SKM-1 (cell line): ENCODE results near the gene TM4SF4.
"Not testable (repeated sequence)": the region's sequence is repeated elsewhere in the genome, so short reads cannot be mapped to it uniquely, and the experiment has no call there.

Experiments used
- DNase-seq: peaks from one replicate; lab custom pipeline; 2025; ENCODE audit not compliant: unreplicated experiment; lab: John Stamatoyannopoulos, UW

TM4SF4 gene

DNA sequence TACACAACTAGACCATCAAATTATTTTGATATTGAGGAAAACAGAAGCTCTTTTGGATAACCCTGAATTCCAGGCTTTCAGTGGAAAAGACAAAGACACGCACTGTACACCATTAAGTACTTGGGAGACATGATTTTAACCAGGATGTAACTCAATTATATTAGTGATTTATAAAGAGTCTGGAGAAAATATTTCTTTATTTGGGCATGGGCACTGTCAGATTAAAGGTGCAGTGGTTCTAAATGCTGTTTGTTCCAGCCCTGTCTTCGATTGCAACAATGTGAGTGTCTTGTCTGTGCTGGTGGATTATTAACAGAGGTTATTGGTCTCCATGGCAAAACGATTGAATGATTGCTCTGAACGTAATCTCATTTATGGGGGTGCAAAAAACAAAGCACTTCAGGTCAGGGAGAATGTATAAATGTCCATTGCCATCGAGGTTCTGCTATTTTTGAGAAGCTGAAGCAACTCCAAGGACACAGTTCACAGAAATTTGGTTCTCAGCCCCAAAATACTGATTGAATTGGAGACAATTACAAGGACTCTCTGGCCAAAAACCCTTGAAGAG lies at the start of gene TM4SF4:
Gene TM4SF4 (plus strand): TSS at position 448 of the 568 bp plus-strand sequence. CDS start 181 bp downstream, outside the sequence.
- DNase-seq = no peak

DNA sequence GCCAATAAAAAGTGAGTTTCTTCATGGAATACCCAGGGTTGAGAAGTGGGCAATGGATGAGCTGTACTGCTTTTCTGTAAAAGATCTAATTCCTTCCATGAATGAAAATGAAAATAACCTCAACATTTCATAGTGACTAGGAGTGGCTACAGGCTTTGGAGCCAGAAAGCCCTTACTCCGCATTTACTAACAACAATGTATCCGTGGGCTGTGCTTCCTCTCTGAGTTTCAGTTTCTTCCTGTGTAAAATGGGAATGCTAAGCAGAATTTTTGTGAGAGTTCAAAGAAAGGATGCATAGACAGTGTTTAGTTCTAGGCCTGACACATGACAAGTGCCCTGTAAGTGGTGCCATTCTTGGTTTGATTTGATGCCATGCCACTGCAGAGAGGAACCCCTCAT lies 49.6 kb upstream of the TM4SF4 start:
- DNase-seq = no peak

- no peak for DNase-seq
These were observed 48.2 kb upstream of the TM4SF4 start for GRCh38 chr3:149426325-149426724.

GRCh38 chr3:149428087-149428486 lies 46.4 kb upstream of the TM4SF4 start:
- DNase-seq = no peak

- DNase-seq = no peak
These were observed 44.3 kb upstream of the TM4SF4 start for GRCh38 chr3:149430216-149430615.

DNA sequence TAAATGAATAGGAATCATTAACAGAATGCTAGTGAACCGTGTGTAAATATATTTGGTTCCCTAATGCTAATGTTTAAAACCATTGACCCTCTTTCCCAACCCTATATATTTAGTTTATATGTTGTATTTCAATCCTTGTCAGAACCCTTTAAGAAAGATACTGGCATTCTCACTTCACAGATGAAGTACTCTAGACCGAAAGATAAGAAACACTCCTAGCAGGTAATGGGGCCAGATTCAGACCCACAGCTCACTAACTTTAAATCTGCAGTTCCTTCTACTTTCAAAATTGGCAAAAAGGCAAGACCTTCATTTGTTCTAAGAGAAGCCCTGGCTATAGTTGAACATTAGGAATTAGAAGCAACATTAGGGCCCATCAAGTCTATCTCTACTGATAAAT lies 42.3 kb upstream of the TM4SF4 start:
- no peak for DNase-seq

DNA sequence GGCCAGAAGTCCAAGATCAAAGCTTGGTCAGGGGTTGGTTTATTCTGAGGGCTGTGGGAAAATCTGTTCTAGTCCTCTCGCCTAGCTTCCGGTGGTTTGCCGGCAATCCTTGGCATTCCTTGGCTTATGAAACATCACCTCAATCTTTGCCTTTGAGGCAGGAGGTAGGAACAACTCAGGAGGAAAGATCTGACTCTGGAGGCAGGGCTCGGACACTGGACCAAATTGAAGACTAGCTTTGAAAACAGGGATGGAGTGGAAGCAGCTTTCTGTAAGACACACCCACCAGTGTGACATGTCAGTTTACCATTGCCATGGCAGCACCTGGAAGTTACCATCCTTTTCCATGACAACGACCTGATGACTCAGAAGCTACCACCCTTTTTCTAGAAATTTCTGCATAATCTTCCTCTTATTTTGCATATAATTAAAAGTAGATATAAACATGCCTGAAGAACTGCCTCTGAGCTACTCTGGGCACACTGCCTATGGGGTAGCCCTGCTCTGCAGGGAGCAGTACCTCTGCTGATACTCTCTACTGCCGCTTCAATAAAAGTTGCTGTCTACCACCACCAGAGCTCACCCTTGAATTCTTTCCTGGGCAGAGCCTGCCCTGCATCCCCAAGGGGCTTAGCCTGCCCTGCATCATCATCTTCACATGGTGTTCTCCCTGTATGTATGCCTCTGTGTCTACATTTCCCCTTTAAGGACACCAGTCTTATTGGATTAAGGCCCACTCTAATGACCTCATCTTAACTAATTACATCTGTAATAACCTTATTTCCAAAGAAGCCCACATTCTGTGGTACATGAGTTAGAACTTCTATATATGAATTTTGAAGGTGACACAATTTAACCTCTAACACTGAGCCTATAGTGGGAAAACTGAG lies 38.3 kb upstream of the TM4SF4 start:
- no peak for DNase-seq

- DNase-seq = no peak
These were observed 37.2 kb upstream of the TM4SF4 start for GRCh38 chr3:149437286-149437685.

- no peak for DNase-seq
These were observed 36.8 kb upstream of the TM4SF4 start for GRCh38 chr3:149437710-149438109.

DNA sequence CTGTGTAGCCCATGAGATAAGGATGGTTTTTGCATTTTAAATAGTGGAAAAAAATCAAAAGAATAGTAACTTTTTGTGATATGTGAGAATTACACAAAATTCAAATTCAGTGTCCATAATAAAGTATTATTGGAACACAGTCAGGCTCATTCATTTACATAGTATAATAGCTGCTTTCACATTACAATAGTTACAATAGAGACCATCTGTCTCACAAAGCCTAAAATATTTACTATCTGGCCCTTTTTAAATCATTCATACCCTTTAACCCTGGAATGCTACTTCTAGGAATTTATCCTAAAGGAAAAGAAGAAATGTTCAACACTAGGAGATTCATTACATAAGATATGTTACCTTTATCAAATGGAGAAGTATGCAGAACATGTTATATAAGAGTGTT lies 35.5 kb upstream of the TM4SF4 start:
- DNase-seq = no peak

DNA sequence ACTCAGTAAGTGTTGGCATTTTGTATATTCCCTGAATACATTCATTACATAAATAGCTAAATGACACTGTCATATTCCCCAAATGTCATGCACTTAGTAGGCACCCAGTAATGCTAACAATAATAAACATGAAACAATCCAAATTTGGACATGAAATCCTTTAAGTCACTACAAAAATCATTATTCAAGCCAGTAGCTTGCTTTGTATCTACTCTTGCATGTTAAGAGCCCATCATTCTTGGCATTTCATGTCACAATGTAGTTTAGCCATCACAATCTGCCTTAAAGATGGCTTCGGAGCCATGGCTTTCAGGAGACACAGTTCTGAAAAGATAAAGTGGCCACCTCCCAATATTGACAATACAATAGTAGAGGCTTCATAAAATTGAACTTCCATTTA lies 32.9 kb upstream of the TM4SF4 start:
- DNase-seq = no peak

- no peak for DNase-seq
These were observed 32.5 kb upstream of the TM4SF4 start for GRCh38 chr3:149442043-149442442.

- no peak for DNase-seq
These were observed 31.5 kb upstream of the TM4SF4 start for GRCh38 chr3:149442851-149443544.

- no peak for DNase-seq
These were observed 31.0 kb upstream of the TM4SF4 start for GRCh38 chr3:149443545-149443912.

GRCh38 chr3:149444867-149445266 lies 29.6 kb upstream of the TM4SF4 start:
- not testable (repeated sequence) for DNase-seq

- peak; percentile 93 for DNase-seq
These were observed 26.1 kb upstream of the TM4SF4 start for GRCh38 chr3:149448331-149448831.

GRCh38 chr3:149449182-149449581 lies 25.3 kb upstream of the TM4SF4 start:
- DNase-seq = no peak

DNA sequence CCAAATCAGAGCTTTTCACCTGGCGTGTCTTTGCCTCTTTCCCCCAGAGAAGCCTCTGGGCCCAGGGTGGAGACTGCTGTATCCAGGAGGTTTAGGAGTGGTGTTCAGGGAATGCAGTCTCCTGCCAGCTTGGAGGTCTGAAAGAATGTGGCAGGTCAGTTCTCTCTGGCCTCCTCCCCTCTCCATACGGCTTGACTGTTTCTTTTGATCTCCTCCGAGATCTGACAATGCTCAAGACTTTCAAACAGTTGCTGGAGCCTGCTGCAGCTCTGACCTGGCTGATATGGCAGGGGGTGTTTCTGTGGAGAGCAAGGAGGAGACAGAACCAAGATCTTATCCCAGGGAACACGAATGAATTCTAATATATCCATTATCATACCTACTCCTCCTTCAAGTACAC lies 24.7 kb upstream of the TM4SF4 start:
- no peak for DNase-seq

DNA sequence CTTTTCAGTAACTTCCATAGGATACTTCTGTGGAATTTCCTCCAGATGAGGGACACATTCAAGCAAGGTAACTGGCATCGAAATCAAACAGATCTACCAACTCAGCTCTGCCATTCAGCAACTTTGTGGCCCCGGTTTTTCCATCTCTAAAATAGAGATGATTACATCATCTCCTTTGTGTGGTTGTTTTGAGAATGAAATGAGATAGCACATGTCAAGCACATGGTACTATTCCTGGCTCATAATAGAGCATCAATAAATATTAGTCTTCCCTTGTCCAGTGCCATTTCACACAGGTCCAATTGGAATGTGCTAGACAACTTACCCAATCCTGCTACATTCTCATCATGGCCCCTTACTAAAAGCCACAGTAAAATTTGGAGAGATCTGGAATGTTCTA lies 24.2 kb upstream of the TM4SF4 start:
- no peak for DNase-seq

- no peak for DNase-seq
These were observed 22.5 kb upstream of the TM4SF4 start for GRCh38 chr3:149452036-149452435.

DNA sequence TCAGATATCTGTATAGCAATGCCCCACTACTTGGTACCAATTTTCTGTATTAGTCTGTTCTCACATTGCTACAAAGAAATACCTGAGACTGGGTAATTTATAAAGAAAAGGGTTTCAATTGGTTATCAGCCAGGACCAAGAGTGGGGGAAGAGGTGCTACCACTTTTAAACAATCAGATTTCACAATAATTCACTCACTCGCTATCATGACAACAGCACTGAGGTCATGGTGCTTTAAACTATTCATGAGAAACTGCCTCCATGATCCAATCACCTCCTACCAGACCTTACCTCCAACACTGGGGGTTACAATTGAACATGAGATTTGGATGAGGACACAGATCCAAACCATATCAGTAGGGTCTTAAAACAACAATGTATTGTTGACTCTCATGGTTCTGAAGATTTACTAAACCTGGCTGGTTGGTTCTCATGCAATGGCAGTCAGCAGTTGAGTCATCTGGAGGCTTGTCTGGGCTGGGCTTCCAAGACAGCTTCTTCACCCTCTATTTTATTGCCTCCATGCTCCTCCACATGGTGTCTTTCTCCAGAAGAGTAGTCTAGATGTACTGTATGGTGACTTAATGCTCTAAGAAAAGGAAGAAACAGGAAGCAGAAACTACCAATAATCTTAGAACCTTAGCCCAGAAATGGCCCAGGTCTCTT lies 21.2 kb upstream of the TM4SF4 start:
- no peak for DNase-seq
